ENCODE measurements around the gene N4BP2.

The N4BP2 gene

DNA sequence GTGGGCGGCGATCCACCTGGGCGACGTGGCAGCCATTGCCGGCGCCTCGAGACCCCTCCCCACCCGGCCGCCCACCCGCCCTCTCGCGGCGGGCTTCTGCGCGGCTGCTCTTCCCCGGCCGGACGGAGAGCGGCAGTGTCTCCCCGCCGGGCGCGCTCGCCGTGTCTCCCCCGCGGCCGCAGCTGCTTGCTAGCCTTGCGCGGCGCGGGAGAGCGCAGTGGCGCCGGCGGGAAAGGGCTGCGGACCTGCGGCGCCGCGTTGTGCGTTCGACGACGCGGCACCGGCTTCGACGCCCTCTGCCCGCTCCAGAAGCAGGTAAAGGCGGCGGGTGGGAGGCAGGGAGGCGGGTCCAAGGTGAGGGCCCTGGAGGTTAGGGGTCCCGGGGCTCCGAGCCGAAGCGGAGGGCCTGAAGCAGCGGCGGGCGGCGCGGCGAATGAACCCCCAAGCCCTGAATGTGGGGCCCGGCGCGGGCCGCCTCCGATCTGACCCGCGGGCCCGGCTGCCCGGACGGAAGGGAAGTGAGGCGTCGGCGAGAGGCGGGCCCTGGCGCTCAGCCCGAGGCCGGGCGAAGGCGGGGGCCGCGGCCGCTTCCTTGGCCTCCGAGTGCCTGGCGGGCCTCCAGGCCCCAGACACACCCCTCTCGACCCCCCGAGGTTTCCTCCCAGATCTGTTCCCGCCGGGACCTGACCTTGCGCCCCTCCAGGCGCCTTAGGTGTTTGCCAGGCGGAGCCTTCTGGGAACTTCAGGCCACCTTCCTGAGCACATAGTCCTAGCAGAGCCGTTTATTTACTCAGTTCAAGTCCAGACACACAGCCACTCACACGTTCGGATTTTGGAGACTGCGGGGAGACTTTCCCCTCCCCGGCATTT, at the start of gene N4BP2:
N4BP2 (plus strand) TSS at position 135 of the 870 bp plus-strand sequence. CDS start 40,491 bp downstream, outside the sequence.
- no peaks in the 10 kb centered on the region for H3K9me3 ChIP-seq (ENCODE audit: control insufficient read depth, insufficient read depth, low read depth, low read length)
- peak within 1 kb of the TSS; percentile 68 for H3K4me3 ChIP-seq (ENCODE audit: low read depth, low read length)
- H3K27ac ChIP-seq (ENCODE audit: extremely low read depth, low read depth, low read length): peak within 1 kb of the TSS; percentile 96
- ChIA-PET CTCF (interaction anchor here (0.8 to 2.0 kb wide), 2 partner anchors 17 to 78 kb away, joined by 4 to 6 read pairs; no protein-coding TSS in a partner anchor), POLR2A (interaction anchor here (0.6 to 1.3 kb wide), 5 partner anchors 36 to 532 kb away, joined by 3 to 6 read pairs (median 3); partner anchors contain the start of gene SMIM14)
- peaks cover 0 to 5% of the 10 kb centered on the region in 2 experiments; a peak in 2 of 3 replicates for H3K36me3 ChIP-seq (ENCODE audit: control insufficient read depth in 2 of 2, insufficient read depth in 1 of 2, low read length in 2 of 2)
- no peaks in the 10 kb centered on the region for H3K4me1 ChIP-seq (ENCODE audit: control insufficient read depth, insufficient read depth, low read length)
- TF ChIP-seq ZNF324 (tag by site-specific recombination; IDR thresholded peaks at IDR 0.05) (no peak), ZNF23 (tag by site-specific recombination; IDR thresholded peaks at IDR 0.05; ENCODE audit: borderline replicate concordance) (no peak), KLF7 (tag by site-specific recombination; IDR thresholded peaks at IDR 0.05; ENCODE audit: borderline replicate concordance) (peak; percentile 61; the same call in 1 of the 2 replicates), BCL11A (tag by site-specific recombination; IDR thresholded peaks at IDR 0.05; ENCODE audit: low read depth) (no peak), ZNF24 (tag by site-specific recombination; IDR thresholded peaks at IDR 0.05) (0 out of 2 replicates have a peak, but pooled peaks have one; percentile 33), ZNF2 (tag by site-specific recombination; IDR thresholded peaks at IDR 0.05) (no peak), GLI2 (tag by site-specific recombination; IDR thresholded peaks at IDR 0.05; ENCODE audit: borderline replicate concordance, low read depth) (no peak), HOXC10 (CRISPR knock-in tag; IDR thresholded peaks at IDR 0.05) (peak; percentile 83; the same call in 1 of the 2 replicates), ZBTB48 (tag by site-specific recombination; IDR thresholded peaks at IDR 0.05) (0 out of 2 replicates have a peak, but pooled peaks have one; percentile 25), ZNF707 (tag by site-specific recombination; IDR thresholded peaks at IDR 0.05) (no peak), ZNF558 (tag by site-specific recombination; IDR thresholded peaks at IDR 0.05) (no peak), ZNF530 (tag by site-specific recombination; IDR thresholded peaks at IDR 0.05; ENCODE audit: low read depth) (no peak), ZNF510 (tag by site-specific recombination; IDR thresholded peaks at IDR 0.05; ENCODE audit: insufficient replicate concordance) (no peak), ZNF140 (tag by site-specific recombination; IDR thresholded peaks at IDR 0.05) (no peak), ZBTB21 (tag by site-specific recombination; IDR thresholded peaks at IDR 0.05) (no peak), ZNF114 (tag by site-specific recombination; IDR thresholded peaks at IDR 0.05) (no peak), MYNN (tag by site-specific recombination; IDR thresholded peaks at IDR 0.05; ENCODE audit: borderline replicate concordance) (no peak), YY2 (tag by site-specific recombination; IDR thresholded peaks at IDR 0.05) (0 out of 2 replicates have a peak, but pooled peaks have one; percentile 10), ZNF202 (tag by site-specific recombination; IDR thresholded peaks at IDR 0.05; ENCODE audit: borderline replicate concordance) (no peak)
- TF ChIP-seq, protein P1, sequence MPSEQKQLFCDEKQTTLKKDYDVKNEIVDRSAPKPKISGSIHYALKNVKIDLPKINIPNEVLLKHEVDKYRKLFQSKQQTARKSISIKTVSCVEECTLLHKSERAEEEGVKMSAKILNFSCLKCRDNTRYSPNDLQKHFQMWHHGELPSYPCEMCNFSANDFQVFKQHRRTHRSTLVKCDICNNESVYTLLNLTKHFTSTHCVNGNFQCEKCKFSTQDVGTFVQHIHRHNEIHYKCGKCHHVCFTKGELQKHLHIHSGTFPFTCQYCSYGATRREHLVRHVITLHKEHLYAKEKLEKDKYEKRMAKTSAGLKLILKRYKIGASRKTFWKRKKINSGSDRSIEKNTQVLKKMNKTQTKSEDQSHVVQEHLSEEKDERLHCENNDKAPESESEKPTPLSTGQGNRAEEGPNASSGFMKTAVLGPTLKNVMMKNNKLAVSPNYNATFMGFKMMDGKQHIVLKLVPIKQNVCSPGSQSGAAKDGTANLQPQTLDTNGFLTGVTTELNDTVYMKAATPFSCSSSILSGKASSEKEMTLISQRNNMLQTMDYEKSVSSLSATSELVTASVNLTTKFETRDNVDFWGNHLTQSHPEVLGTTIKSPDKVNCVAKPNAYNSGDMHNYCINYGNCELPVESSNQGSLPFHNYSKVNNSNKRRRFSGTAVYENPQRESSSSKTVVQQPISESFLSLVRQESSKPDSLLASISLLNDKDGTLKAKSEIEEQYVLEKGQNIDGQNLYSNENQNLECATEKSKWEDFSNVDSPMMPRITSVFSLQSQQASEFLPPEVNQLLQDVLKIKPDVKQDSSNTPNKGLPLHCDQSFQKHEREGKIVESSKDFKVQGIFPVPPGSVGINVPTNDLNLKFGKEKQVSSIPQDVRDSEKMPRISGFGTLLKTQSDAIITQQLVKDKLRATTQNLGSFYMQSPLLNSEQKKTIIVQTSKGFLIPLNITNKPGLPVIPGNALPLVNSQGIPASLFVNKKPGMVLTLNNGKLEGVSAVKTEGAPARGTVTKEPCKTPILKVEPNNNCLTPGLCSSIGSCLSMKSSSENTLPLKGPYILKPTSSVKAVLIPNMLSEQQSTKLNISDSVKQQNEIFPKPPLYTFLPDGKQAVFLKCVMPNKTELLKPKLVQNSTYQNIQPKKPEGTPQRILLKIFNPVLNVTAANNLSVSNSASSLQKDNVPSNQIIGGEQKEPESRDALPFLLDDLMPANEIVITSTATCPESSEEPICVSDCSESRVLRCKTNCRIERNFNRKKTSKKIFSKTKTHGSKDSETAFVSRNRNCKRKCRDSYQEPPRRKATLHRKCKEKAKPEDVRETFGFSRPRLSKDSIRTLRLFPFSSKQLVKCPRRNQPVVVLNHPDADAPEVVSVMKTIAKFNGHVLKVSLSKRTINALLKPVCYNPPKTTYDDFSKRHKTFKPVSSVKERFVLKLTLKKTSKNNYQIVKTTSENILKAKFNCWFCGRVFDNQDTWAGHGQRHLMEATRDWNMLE (tag by site-specific recombination; conservative IDR thresholded peaks at IDR 0.05; ENCODE audit: low read depth): no peak
- TF ChIP-seq, protein P2, sequence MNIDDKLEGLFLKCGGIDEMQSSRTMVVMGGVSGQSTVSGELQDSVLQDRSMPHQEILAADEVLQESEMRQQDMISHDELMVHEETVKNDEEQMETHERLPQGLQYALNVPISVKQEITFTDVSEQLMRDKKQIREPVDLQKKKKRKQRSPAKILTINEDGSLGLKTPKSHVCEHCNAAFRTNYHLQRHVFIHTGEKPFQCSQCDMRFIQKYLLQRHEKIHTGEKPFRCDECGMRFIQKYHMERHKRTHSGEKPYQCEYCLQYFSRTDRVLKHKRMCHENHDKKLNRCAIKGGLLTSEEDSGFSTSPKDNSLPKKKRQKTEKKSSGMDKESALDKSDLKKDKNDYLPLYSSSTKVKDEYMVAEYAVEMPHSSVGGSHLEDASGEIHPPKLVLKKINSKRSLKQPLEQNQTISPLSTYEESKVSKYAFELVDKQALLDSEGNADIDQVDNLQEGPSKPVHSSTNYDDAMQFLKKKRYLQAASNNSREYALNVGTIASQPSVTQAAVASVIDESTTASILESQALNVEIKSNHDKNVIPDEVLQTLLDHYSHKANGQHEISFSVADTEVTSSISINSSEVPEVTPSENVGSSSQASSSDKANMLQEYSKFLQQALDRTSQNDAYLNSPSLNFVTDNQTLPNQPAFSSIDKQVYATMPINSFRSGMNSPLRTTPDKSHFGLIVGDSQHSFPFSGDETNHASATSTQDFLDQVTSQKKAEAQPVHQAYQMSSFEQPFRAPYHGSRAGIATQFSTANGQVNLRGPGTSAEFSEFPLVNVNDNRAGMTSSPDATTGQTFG (tag by site-specific recombination; IDR thresholded peaks at IDR 0.05; ENCODE audit: borderline replicate concordance): no peak
- TF ChIP-seq, protein P3, sequence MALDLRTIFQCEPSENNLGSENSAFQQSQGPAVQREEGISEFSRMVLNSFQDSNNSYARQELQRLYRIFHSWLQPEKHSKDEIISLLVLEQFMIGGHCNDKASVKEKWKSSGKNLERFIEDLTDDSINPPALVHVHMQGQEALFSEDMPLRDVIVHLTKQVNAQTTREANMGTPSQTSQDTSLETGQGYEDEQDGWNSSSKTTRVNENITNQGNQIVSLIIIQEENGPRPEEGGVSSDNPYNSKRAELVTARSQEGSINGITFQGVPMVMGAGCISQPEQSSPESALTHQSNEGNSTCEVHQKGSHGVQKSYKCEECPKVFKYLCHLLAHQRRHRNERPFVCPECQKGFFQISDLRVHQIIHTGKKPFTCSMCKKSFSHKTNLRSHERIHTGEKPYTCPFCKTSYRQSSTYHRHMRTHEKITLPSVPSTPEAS (tag by site-specific recombination; IDR thresholded peaks at IDR 0.05): no peak
- TF ChIP-seq, protein P4, sequence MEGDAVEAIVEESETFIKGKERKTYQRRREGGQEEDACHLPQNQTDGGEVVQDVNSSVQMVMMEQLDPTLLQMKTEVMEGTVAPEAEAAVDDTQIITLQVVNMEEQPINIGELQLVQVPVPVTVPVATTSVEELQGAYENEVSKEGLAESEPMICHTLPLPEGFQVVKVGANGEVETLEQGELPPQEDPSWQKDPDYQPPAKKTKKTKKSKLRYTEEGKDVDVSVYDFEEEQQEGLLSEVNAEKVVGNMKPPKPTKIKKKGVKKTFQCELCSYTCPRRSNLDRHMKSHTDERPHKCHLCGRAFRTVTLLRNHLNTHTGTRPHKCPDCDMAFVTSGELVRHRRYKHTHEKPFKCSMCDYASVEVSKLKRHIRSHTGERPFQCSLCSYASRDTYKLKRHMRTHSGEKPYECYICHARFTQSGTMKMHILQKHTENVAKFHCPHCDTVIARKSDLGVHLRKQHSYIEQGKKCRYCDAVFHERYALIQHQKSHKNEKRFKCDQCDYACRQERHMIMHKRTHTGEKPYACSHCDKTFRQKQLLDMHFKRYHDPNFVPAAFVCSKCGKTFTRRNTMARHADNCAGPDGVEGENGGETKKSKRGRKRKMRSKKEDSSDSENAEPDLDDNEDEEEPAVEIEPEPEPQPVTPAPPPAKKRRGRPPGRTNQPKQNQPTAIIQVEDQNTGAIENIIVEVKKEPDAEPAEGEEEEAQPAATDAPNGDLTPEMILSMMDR (tag by site-specific recombination; IDR thresholded peaks at IDR 0.05): peak; percentile 25; the same call in 1 of the 2 replicates
- TF ChIP-seq, protein P5, sequence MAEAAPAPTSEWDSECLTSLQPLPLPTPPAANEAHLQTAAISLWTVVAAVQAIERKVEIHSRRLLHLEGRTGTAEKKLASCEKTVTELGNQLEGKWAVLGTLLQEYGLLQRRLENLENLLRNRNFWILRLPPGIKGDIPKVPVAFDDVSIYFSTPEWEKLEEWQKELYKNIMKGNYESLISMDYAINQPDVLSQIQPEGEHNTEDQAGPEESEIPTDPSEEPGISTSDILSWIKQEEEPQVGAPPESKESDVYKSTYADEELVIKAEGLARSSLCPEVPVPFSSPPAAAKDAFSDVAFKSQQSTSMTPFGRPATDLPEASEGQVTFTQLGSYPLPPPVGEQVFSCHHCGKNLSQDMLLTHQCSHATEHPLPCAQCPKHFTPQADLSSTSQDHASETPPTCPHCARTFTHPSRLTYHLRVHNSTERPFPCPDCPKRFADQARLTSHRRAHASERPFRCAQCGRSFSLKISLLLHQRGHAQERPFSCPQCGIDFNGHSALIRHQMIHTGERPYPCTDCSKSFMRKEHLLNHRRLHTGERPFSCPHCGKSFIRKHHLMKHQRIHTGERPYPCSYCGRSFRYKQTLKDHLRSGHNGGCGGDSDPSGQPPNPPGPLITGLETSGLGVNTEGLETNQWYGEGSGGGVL (tag by site-specific recombination; IDR thresholded peaks at IDR 0.05): no peak

All from HEK293 (cell line).